Esophagus muscularis mucosa (tissue), 4 donors: Measurements from ENCODE around the gene CIAO2A. TPM values are rescaled to one million over a fixed set of nuclear protein-coding genes. Genes with fewer than 3 reads are reported as not detected.

ENCODE experiments used
- DNase-seq: peaks from one replicate; pipeline ENCODE4 v3.0.0-alpha.2; 2017; ENCODE audit errors: extremely low spot score
- H3K27ac ChIP-seq, 4 donors: fragments of 200-600 bp; sonication (generic); replicated peaks in 1 of 4; 1 replicate in 3 of 4; 2 replicates in 1 of 4; pipeline ENCODE4 v1.5.1; 2016 to 2019; ENCODE audit warnings: mild to moderate bottlenecking in 1 of 4
- H3K27me3 ChIP-seq, 4 donors: fragments of 200-600 bp; sonication (generic); one replicate each; pipeline versions ENCODE4 v1.5.1 to v1.6.0; 2016 to 2019
- H3K36me3 ChIP-seq, 4 donors: fragments of 200-600 bp; sonication (generic); one replicate each; pipeline ENCODE4 v1.5.1; 2016 to 2019
- H3K4me1 ChIP-seq, 4 donors: fragments of 200-600 bp; sonication (generic); one replicate each; pipeline ENCODE4 v1.5.1; 2016 to 2019
- H3K4me3 ChIP-seq, 4 donors: fragments of 200-600 bp; sonication (generic); 1 replicate in 2 of 4; 2 replicates in 2 of 4; pipeline ENCODE4 v1.5.1; 2016 to 2019; ENCODE audit warnings: mild to moderate bottlenecking in 4 of 4, moderate library complexity in 1 of 4
- H3K9me3 ChIP-seq, 4 donors: fragments of 200-600 bp; sonication (generic); 1 replicate in 3 of 4; 2 replicates in 1 of 4; pipeline ENCODE4 v1.5.1; 2016 to 2019
- EP300 ChIP-seq: sonication (generic); formaldehyde crosslinking; IDR thresholded peaks from one replicate; pipeline ENCODE4 v1.6.1; 2017; ENCODE audit warnings: antibody characterized with exemption
- POLR2A ChIP-seq: fragments of 450-650 bp; IDR thresholded peaks from one replicate; pipeline ENCODE4 v1.6.1; 2017; ENCODE audit warnings: antibody characterized with exemption, moderate library complexity, mild to moderate bottlenecking, low read depth
- POLR2AphosphoS5 ChIP-seq, 2 donors: sonication (generic); formaldehyde crosslinking; IDR thresholded peaks; one replicate each; pipeline ENCODE4 v1.6.1; 2017; ENCODE audit warnings: antibody characterized with exemption in 2 of 2
- WGBS: methylation state at CpG from one replicate; pipeline ENCODE4 v1.1.5; 2018; 5-methylcytosine and 5-hydroxymethylcytosine counted together
- intact Hi-C: fragments of 100-400 bp; cut with DNase I; formaldehyde crosslinking; loops from one replicate; pipeline ENCODE4 v1.15.1; 2023
- total RNA-seq, 4 donors: library from RNA; depleted of rRNA; stranded (reverse); fragments of >200 nt; gene quantifications; one replicate each; pipeline versions ENCODE4 v1.1.0 to v1.2.1, GENCODE V29; 2016
- TF ChIP-seq, protein P1 (sequence below), 3 experiments: fragments of 200-600 bp in 2 of 3; fragments of 450-650 bp in 1 of 3; sonication (generic) in 2 of 3; IDR thresholded peaks; one replicate each; pipeline ENCODE4 v1.5.1; 2017 to 2019; ENCODE audit warnings: antibody characterized with exemption in 3 of 3, mild to moderate bottlenecking in 2 of 3, moderate library complexity in 1 of 3

Gene CIAO2A
- total RNA-seq, 4 donors from 2014 or later, result 15.3 to 24.4 (median 20.4) TPM

DNA sequence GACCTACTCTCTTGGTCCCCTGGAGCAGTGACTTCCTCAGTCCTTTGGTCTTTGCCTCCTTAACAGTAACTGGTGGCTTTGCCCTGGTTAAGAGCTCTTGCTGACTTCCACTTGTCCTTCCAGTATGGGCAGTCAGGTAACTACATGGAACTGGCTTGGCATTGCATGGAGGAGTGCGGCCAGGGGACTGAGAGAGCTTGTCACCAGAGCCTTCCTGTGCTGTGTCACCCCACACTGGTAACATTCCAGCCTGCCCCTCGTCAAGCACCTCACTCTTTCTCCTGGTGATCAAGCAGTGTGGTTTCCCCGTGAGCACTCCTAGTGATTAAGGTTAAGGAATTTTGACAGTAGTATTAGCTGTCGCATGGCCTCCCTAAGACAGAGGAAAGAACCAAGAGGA, 38.6 kb upstream of the CIAO2A start:
- no peak for DNase-seq
- Histone ChIP-seq H3K4me3 (no peak overlapping the region), H3K9me3 (no peaks in the 10 kb centered on the region), H3K36me3 (peaks cover 85 to 100% (median 99%) of the 10 kb centered on the region in 4 donors), H3K4me1 (peaks cover 0 to 9% (median 3%) of the 10 kb centered on the region in 4 donors), H3K27ac (no peak overlapping the region), H3K27me3 (no peaks in the 10 kb centered on the region)
- TF ChIP-seq, protein P1, sequence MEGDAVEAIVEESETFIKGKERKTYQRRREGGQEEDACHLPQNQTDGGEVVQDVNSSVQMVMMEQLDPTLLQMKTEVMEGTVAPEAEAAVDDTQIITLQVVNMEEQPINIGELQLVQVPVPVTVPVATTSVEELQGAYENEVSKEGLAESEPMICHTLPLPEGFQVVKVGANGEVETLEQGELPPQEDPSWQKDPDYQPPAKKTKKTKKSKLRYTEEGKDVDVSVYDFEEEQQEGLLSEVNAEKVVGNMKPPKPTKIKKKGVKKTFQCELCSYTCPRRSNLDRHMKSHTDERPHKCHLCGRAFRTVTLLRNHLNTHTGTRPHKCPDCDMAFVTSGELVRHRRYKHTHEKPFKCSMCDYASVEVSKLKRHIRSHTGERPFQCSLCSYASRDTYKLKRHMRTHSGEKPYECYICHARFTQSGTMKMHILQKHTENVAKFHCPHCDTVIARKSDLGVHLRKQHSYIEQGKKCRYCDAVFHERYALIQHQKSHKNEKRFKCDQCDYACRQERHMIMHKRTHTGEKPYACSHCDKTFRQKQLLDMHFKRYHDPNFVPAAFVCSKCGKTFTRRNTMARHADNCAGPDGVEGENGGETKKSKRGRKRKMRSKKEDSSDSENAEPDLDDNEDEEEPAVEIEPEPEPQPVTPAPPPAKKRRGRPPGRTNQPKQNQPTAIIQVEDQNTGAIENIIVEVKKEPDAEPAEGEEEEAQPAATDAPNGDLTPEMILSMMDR (IDR thresholded peaks at IDR 0.05), result no peak
- TF ChIP-seq EP300, result no peak
- no peak for TF ChIP-seq POLR2AphosphoS5 (IDR thresholded peaks at IDR 0.05)
- TF ChIP-seq POLR2A, result no peak
- 95% methylated on average over 4 of the region's 4 CpGs for WGBS
- intact Hi-C loops, result no loop called here

DNA sequence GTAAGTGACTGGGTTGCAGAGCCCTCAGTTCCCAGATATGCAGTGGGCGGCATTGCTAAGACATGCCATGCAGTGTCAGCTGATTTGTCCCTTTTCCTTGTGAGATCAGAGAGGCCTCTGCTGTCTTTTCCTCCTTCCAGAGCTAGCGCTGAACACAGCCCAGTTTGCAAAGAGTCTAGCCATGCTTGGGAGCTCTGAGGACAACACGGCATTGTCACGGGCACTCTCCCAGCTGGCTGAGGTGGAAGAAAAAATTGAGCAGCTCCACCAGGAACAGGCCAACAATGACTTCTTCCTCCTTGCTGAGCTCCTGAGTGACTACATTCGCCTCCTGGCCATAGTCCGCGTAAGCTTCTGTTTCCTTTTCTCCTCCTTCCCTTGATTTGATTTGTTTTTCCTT, 37.9 kb upstream of the CIAO2A start:
- Histone ChIP-seq H3K27me3 (no peaks in the 10 kb centered on the region), H3K4me1 (peaks cover 0 to 9% (median 3%) of the 10 kb centered on the region in 4 donors), H3K4me3 (no peak overlapping the region), H3K9me3 (no peaks in the 10 kb centered on the region), H3K27ac (no peak overlapping the region), H3K36me3 (peaks cover 85 to 100% (median 99%) of the 10 kb centered on the region in 4 donors)
- intact Hi-C loops, result no loop called here
- 97% methylated on average over 7 of the region's 7 CpGs for WGBS
- no peak for TF ChIP-seq POLR2A
- no peak for TF ChIP-seq EP300
- TF ChIP-seq POLR2AphosphoS5 (IDR thresholded peaks at IDR 0.05), result no peak
- TF ChIP-seq, protein P1 (IDR thresholded peaks at IDR 0.05), result no peak
- no peak for DNase-seq

DNA sequence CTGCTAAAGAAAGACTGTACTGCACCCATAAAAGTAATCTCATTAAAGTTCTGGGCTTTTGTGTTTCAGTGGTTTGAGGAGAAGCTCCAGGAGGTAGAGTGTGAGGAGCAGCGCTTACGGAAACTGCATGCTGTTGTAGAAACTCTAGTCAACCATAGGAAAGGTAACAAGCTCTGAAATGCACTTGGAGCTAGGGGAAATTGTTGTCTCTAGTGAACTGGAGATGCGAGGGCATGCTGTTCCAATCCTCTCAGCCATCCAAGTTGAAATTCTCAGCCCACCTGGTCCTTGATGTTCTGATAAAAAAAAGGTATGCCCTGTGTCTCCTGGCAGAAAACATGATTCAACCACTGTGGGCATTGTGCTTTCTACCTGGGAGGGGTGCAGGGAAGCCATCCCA, 36.5 kb upstream of the CIAO2A start:
- Histone ChIP-seq H3K4me1 (peaks cover 0 to 9% (median 3%) of the 10 kb centered on the region in 4 donors), H3K4me3 (no peak overlapping the region), H3K27ac (no peak overlapping the region), H3K36me3 (peaks cover 78 to 100% (median 97%) of the 10 kb centered on the region in 4 donors), H3K27me3 (no peaks in the 10 kb centered on the region), H3K9me3 (no peaks in the 10 kb centered on the region)
- TF ChIP-seq POLR2AphosphoS5 (IDR thresholded peaks at IDR 0.05) (no peak), EP300 (no peak)
- intact Hi-C loops, result no loop called here
- 96% methylated on average over 3 of the region's 3 CpGs for WGBS
- no peak for DNase-seq

DNA sequence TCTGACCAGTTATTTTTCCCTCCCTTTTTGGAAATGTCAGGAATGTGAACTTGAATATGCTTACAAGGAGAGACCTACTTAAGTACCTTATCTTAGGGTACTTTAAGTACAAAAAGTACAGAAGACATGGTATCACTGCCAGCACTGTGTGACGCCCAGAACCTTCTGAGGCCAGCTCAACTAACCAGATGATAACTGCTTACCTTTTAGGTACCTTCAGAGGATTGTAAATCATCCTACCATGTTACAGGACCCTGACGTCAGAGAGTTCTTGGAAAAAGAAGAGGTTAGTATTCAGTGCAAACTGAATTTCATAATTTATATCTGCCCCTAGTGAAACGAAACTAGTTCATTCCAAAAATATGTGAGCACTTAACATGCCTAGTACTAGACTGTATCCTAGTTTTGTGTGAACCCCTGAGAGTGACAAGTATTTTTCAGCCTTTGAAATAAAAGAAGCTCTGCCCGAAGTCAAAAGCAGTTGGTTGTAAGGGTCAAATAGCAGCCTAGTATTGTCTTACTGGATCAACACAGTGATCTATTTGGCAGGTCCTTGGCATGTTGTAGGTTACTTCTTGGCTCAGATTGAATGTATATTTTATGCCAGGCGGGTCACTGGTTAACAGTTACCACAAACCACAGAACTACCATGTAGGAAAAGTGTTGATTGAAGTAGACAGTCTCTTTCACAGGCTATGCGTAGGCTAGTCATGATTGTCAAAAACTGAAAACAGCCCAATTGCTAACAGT, 34.1 kb upstream of the CIAO2A start:
- no peak for DNase-seq
- TF ChIP-seq, protein P1 (IDR thresholded peaks at IDR 0.05), result no peak
- TF ChIP-seq EP300 (no peak), POLR2AphosphoS5 (IDR thresholded peaks at IDR 0.05) (no peak), POLR2A (no peak)
- no peaks in the 10 kb centered on the region for H3K9me3 ChIP-seq
- no peaks in the 10 kb centered on the region for H3K27me3 ChIP-seq
- intact Hi-C loops, result no loop called here
- peaks cover 78 to 100% (median 96%) of the 10 kb centered on the region in 4 donors for H3K36me3 ChIP-seq
- no peaks in the 10 kb centered on the region for H3K4me1 ChIP-seq
- H3K27ac ChIP-seq, result no peak overlapping the region
- no peak overlapping the region for H3K4me3 ChIP-seq
- 87% methylated on average over 6 of the region's 6 CpGs for WGBS

DNA sequence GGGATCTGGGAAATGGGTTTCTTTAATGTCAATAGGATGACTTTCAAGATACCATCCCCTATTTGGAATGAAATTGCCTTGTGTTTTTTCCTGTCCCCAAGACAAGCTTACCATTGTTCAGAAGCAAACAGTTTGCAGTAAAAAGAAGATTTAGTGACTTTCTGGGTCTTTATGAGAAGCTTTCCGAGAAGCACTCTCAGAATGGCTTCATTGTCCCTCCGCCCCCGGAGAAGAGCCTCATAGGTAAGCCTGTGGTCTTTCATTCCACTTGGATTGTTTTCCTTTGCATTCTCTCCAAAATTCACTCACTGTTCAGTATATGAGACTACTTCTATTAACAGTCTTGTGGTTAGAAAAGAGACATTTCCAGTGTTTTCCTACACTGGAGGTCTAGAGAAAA, 32.3 kb upstream of the CIAO2A start:
- H3K36me3 ChIP-seq, result peaks cover 69 to 100% (median 95%) of the 10 kb centered on the region in 4 donors
- intact Hi-C loops, result no loop called here
- no peak for DNase-seq
- H3K4me3 ChIP-seq, result no peak overlapping the region
- no peaks in the 10 kb centered on the region for H3K9me3 ChIP-seq
- no peaks in the 10 kb centered on the region for H3K27me3 ChIP-seq
- TF ChIP-seq POLR2AphosphoS5 (IDR thresholded peaks at IDR 0.05) (no peak), POLR2A (no peak), EP300 (no peak)
- TF ChIP-seq, protein P1 (IDR thresholded peaks at IDR 0.05), result no peak
- no peak overlapping the region for H3K27ac ChIP-seq
- 65% methylated on average over 3 of the region's 3 CpGs for WGBS
- no peaks in the 10 kb centered on the region for H3K4me1 ChIP-seq
